HepG2 (cell line): ENCODE data around the gene KIFAP3. TPM values are rescaled to one million over a fixed set of nuclear protein-coding genes. Genes with fewer than 3 reads are reported as not detected.

Experiments
- ATAC-seq: fragments of 200-7000 bp; cut with Tn5 transposase; 3 replicates; pipeline ENCODE4 v1.9.1; 2020; ENCODE audit warnings: mild to moderate bottlenecking, moderate library complexity
- BruUV-seq: library from RNA; stranded (reverse); fragments of 400-500 nt; replicated peaks from 2 replicates; lab custom pipeline; 2021; lab: Mats Ljungman, UMichigan
- CTCF ChIA-PET: fragments of 300-600 bp; formaldehyde crosslinking; extraction: SDS; loops from one replicate; lab custom pipeline; 2021; ENCODE audit warnings: low total read pairs, inconsistent platforms, low intra/inter-chr PET ratio; lab: Yijun Ruan, JAX
- POLR2A ChIA-PET: fragments of 350-600 bp; sonication (Branson Sonifier 250); formaldehyde crosslinking; loops from one replicate; lab custom pipeline; 2020; ENCODE audit warnings: antibody characterized with exemption, inconsistent platforms; lab: Yijun Ruan, JAX
- DNase-seq: peaks from one replicate; pipeline ENCODE4 v3.0.0-alpha.2; 2015; ENCODE audit warnings: low spot score
- FAIRE-seq: peaks from 3 replicates; lab custom pipeline; 2011; peaks lifted over from hg19 to GRCh38; lab: Jason Lieb, UNC
- H2AFZ ChIP-seq: one replicate; pipeline ENCODE4 v1.6.1; 2011; ENCODE audit warnings: low read length, inconsistent platforms
- H3K27ac ChIP-seq: fragments of 300-600 bp; 3 replicates; pipeline ENCODE4 v1.8.0; 2011; ENCODE audit warnings: mixed run types, mild to moderate bottlenecking, mixed read lengths, low read length, inconsistent platforms; ENCODE audit not compliant: insufficient read depth; ENCODE audit errors: extremely low read length
- H3K27me3 ChIP-seq, 2 experiments: fragments of 200-600 bp in 1 of 2; 2 replicates in 1 of 2; 3 replicates in 1 of 2; pipeline versions ENCODE4 v1.6.0 to v1.8.0; 2011; ENCODE audit warnings: low read length in 2 of 2, mild to moderate bottlenecking in 2 of 2, moderate library complexity in 2 of 2, inconsistent platforms in 1 of 2; ENCODE audit not compliant: insufficient read depth in 2 of 2, control insufficient read depth in 1 of 2
- H3K36me3 ChIP-seq, 2 experiments: fragments of 200-600 bp in 1 of 2; replicated peaks in 1 of 2; 2 replicates in 1 of 2; 3 replicates in 1 of 2; pipeline versions ENCODE4 v1.5.1 to v1.8.0; 2011; ENCODE audit warnings: low read length in 2 of 2, inconsistent platforms in 1 of 2; ENCODE audit not compliant: insufficient read depth in 2 of 2, control insufficient read depth in 1 of 2
- H3K4me1 ChIP-seq: 2 replicates; pipeline ENCODE4 v1.5.1; 2012; ENCODE audit warnings: low read length, inconsistent platforms; ENCODE audit not compliant: insufficient read depth
- H3K4me2 ChIP-seq: 2 replicates; pipeline ENCODE4 v1.6.0; 2011; ENCODE audit warnings: low read depth, low read length, inconsistent platforms
- H3K4me3 ChIP-seq, 3 experiments: fragments of 200-600 bp in 1 of 3; sonication (generic), shearing (Covaris generic) in 1 of 3; replicated peaks in 1 of 3; 2 replicates each; pipeline ENCODE4 v1.5.1; 2011 to 2016; ENCODE audit warnings: low read length in 3 of 3, inconsistent platforms in 2 of 3, low read depth in 2 of 3, mild to moderate bottlenecking in 2 of 3, control low read depth in 1 of 3, mixed read lengths in 1 of 3; ENCODE audit not compliant: insufficient read depth in 1 of 3
- H3K79me2 ChIP-seq: one replicate; pipeline ENCODE4 v1.6.1; 2011; ENCODE audit warnings: low read length, inconsistent platforms; ENCODE audit not compliant: insufficient read depth
- H3K9ac ChIP-seq: 2 replicates; pipeline ENCODE4 v1.6.0; 2011; ENCODE audit warnings: mild to moderate bottlenecking, low read depth, low read length, inconsistent platforms; ENCODE audit not compliant: insufficient read depth
- H3K9me3 ChIP-seq: 2 replicates; pipeline ENCODE4 v1.5.1; 2012; ENCODE audit warnings: mild to moderate bottlenecking, low read length
- H4K20me1 ChIP-seq: 2 replicates; pipeline ENCODE4 v1.6.0; 2011; ENCODE audit warnings: inconsistent platforms, mild to moderate bottlenecking, low read length, moderate library complexity; ENCODE audit not compliant: insufficient read depth
- HOXA9 ChIP-seq: sonication (generic); formaldehyde crosslinking; IDR thresholded peaks from 2 replicates; pipeline ENCODE4 v1.8.1; 2022; ENCODE audit warnings: missing genetic modification reagents, mild to moderate bottlenecking, moderate library complexity, borderline replicate concordance
- MBD4 ChIP-seq: IDR thresholded peaks from 2 replicates; pipeline ENCODE4 v1.6.1; 2012; ENCODE audit warnings: low read length, inconsistent platforms, borderline replicate concordance
- MIER3 ChIP-seq: IDR thresholded peaks from 2 replicates; pipeline ENCODE4 v1.6.1; 2016; ENCODE audit warnings: missing compliant biosample characterization, borderline replicate concordance
- RARG ChIP-seq: sonication (generic); formaldehyde crosslinking; IDR thresholded peaks from 2 replicates; pipeline ENCODE4 v1.4.0; 2020; ENCODE audit warnings: low read depth, mild to moderate bottlenecking, missing genetic modification reagents
- RFX3 ChIP-seq: IDR thresholded peaks from 2 replicates; pipeline ENCODE4 v1.6.1; 2016; ENCODE audit warnings: missing biosample characterization, missing genetic modification reagents
- SRY ChIP-seq: sonication (generic); formaldehyde crosslinking; IDR thresholded peaks from 2 replicates; pipeline ENCODE4 v1.8.0; 2022; ENCODE audit warnings: mild to moderate bottlenecking, missing genetic modification reagents
- ZNF281 ChIP-seq: sonication (generic); formaldehyde crosslinking; IDR thresholded peaks from 2 replicates; pipeline ENCODE4 v1.4.0; 2020; ENCODE audit warnings: missing genetic modification reagents, borderline replicate concordance
- ZNF713 ChIP-seq: sonication (generic); formaldehyde crosslinking; IDR thresholded peaks from 2 replicates; pipeline ENCODE4 v1.4.0; 2020; ENCODE audit warnings: mild to moderate bottlenecking, missing genetic modification reagents
- WGBS: methylation state at CpG from one replicate; pipeline ENCODE4 v1.1.6; 2017; ENCODE audit warnings: low lambda C conversion rate; 5-methylcytosine and 5-hydroxymethylcytosine counted together
- in situ Hi-C: cut with HindIII; loops from 2 replicates; pipeline ENCODE4 v1.10.0; 2017; ENCODE audit warnings: low pct_unique_long_range_greater_than_20kb; ENCODE audit not compliant: extremely low pct_ligation_motif_present
- intact Hi-C: fragments of 100-400 bp; cut with micrococcal nuclease; formaldehyde crosslinking; loops from one replicate; pipeline ENCODE4 v1.10.0; 2022; ENCODE audit not compliant: unreplicated experiment
- polyA plus RNA-seq, 8 experiments: library from polyadenylated mRNA; depleted of rRNA in 3 of 8; stranded (reverse) in 7 of 8; unstranded in 1 of 8; fragments of >200 nt; fragmentation: Illumina TruSeq in 4 of 8; extraction: Trizol in 4 of 8; gene quantifications; 2 replicates each; pipeline versions ENCODE4 v1.2.1 to v1.2.3, GENCODE V29; 2011 to 2016; ENCODE audit warnings: low read depth in 4 of 8, missing spikeins in 1 of 8, mixed read lengths in 1 of 8; ENCODE audit not compliant: insufficient read depth in 1 of 8
- total RNA-seq, 5 experiments: library from RNA; depleted of rRNA; stranded (reverse); fragments of >200 nt; fragmentation: Illumina TruSeq; extraction: Trizol; gene quantifications; 2 replicates each; pipeline ENCODE4 v1.2.3, GENCODE V29; 2016; ENCODE audit warnings: low read depth in 1 of 5

Gene KIFAP3
- total and polyA plus RNA-seq, 2 of the 13 experiments (the other 11 are each of a cell fraction or from before 2014, with no cell fraction given) = 3.4 to 10.0 TPM

- Histone ChIP-seq H3K9ac (no peak overlapping the region), H3K27ac (no peak overlapping the region), H2AFZ (no peak overlapping the region), H3K4me2 (no peak overlapping the region), H4K20me1 (no peaks in the 10 kb centered on the region), H3K27me3 (no peaks in the 10 kb centered on the region; a peak in 1 of 5 replicates), H3K9me3 (no peaks in the 10 kb centered on the region), H3K79me2 (no peaks in the 10 kb centered on the region), H3K4me3 (no peak overlapping the region), H3K36me3 (no peaks in the 10 kb centered on the region), H3K4me1 (no peaks in the 10 kb centered on the region)
- ATAC-seq (no peak), FAIRE-seq (no peak), DNase-seq (no peak)
- in situ Hi-C loops = no loop called here
- WGBS = under 1% methylated on average over 4 of the region's 4 CpGs
- TF ChIP-seq RFX3 (CRISPR knock-in tag) (no peak), MBD4 (no peak), SRY (CRISPR knock-in tag) (no peak), ZNF281 (CRISPR knock-in tag) (no peak), HOXA9 (CRISPR knock-in tag) (no peak), MIER3 (CRISPR knock-in tag) (no peak), ZNF713 (CRISPR knock-in tag) (no peak), RARG (no peak)
- CTCF ChIA-PET = no interaction called here
- no TSS peak for BruUV-seq
- intact Hi-C loops = no loop called here
- POLR2A ChIA-PET = no interaction called here
Measured at GRCh38 chr1:170097449-170097948, 23.0 kb upstream of the KIFAP3 start.
